B cell (primary cell): ENCODE results near the gene MYO10. TPM values are rescaled to one million over a fixed set of nuclear protein-coding genes. Genes with fewer than 3 reads are reported as not detected.

Experiments used
- ATAC-seq: fragments of 200-7000 bp; cut with Tn5 transposase; one replicate; pipeline ENCODE4 v1.10.0; 2021; ENCODE audit warnings: low read depth, mild to moderate bottlenecking, moderate number of reproducible peaks, moderate library complexity
- CTCF ChIA-PET: fragments of 350-600 bp; sonication (Branson Sonifier 250); formaldehyde crosslinking; loops from one replicate; lab custom pipeline; 2021; ENCODE audit warnings: antibody characterized with exemption, inconsistent platforms; lab: Charles Lee
- POLR2A ChIA-PET: fragments of 350-600 bp; sonication (Branson Sonifier 250); formaldehyde crosslinking; loops from one replicate; lab custom pipeline; 2021; ENCODE audit warnings: antibody characterized with exemption; lab: Charles Lee
- DNase-seq: peaks from one replicate; pipeline ENCODE4 v3.0.0; 2013
- H2AFZ ChIP-seq: 2 replicates; pipeline ENCODE4 v1.6.1; 2012; ENCODE audit warnings: mild to moderate bottlenecking, low read depth, low read length; ENCODE audit not compliant: insufficient read depth, poor library complexity, severe bottlenecking
- H3K27ac ChIP-seq, 2 donors: 1 replicate in 1 of 2; 2 replicates in 1 of 2; pipeline ENCODE4 v1.5.1; 2012 to 2013; ENCODE audit warnings: low read length in 2 of 2, mild to moderate bottlenecking in 2 of 2, moderate library complexity in 1 of 2
- H3K27me3 ChIP-seq, 4 experiments: fragments of 200-600 bp in 1 of 4; sonication (generic) in 1 of 4; replicated peaks in 1 of 4; 1 replicate in 2 of 4; 2 replicates in 2 of 4; pipeline versions ENCODE4 v1.6.1 to v1.7.0; 2013 to 2016; ENCODE audit warnings: low read length in 3 of 4, mild to moderate bottlenecking in 2 of 4, mixed read lengths in 1 of 4, moderate library complexity in 1 of 4; ENCODE audit not compliant: insufficient read depth in 4 of 4, control insufficient read depth in 3 of 4; ENCODE audit errors: control extremely low read depth in 1 of 4
- H3K36me3 ChIP-seq, 2 experiments: replicated peaks in 1 of 2; 1 replicate in 1 of 2; 2 replicates in 1 of 2; pipeline versions ENCODE4 v1.6.1 to v1.7.1; 2013; ENCODE audit warnings: low read length in 1 of 2; ENCODE audit not compliant: insufficient read depth in 2 of 2, control insufficient read depth in 1 of 2; ENCODE audit errors: control extremely low read depth in 1 of 2, extremely low read depth in 1 of 2
- H3K4me1 ChIP-seq, 2 donors: fragments of 200-600 bp in 1 of 2; sonication (generic) in 1 of 2; 1 replicate in 1 of 2; 2 replicates in 1 of 2; pipeline versions ENCODE4 v1.5.1 to v1.6.1; 2013 to 2017; ENCODE audit warnings: low read length in 2 of 2; ENCODE audit not compliant: control insufficient read depth in 2 of 2, insufficient read depth in 2 of 2
- H3K4me2 ChIP-seq: replicated peaks from 2 replicates; pipeline ENCODE3; 2012; ENCODE audit warnings: mild to moderate bottlenecking, low read depth, low read length; ENCODE audit not compliant: poor library complexity, severe bottlenecking
- H3K4me3 ChIP-seq, 5 experiments: fragments of 200-600 bp in 1 of 5; sonication (generic) in 1 of 5; 1 replicate in 3 of 5; 2 replicates in 2 of 5; pipeline versions ENCODE4 v1.5.1 to v1.7.0; 2011 to 2016; ENCODE audit warnings: low read length in 4 of 5, mild to moderate bottlenecking in 4 of 5, low read depth in 2 of 5, control low read depth in 1 of 5, moderate library complexity in 1 of 5; ENCODE audit not compliant: insufficient read depth in 1 of 5; ENCODE audit errors: control extremely low read depth in 1 of 5, extremely low read depth in 1 of 5
- H3K79me2 ChIP-seq: fragments of 200-600 bp; sonication (generic); one replicate; pipeline ENCODE4 v1.6.0; 2016; ENCODE audit warnings: low read length; ENCODE audit not compliant: control insufficient read depth, insufficient read depth
- H3K9ac ChIP-seq: fragments of 200-600 bp; sonication (generic); 2 replicates; pipeline ENCODE4 v1.6.1; 2017; ENCODE audit warnings: mild to moderate bottlenecking, low read length, moderate library complexity
- H3K9me3 ChIP-seq, 3 donors: one replicate each; pipeline versions ENCODE4 v1.6.1 to v1.7.1; 2013; ENCODE audit warnings: low read length in 2 of 3; ENCODE audit not compliant: control insufficient read depth in 2 of 3, insufficient read depth in 1 of 3; ENCODE audit errors: control extremely low read depth in 1 of 3
- H4K20me1 ChIP-seq: 2 replicates; pipeline ENCODE4 v1.6.0; 2012; ENCODE audit warnings: mild to moderate bottlenecking, low read length; ENCODE audit not compliant: insufficient read depth, control insufficient read depth, poor library complexity, severe bottlenecking
- H3K27ac Mint-ChIP-seq: one replicate; pipeline ENCODE4 v1.8.0; 2021; ENCODE audit warnings: mixed read lengths
- H3K27me3 Mint-ChIP-seq: one replicate; pipeline ENCODE4 v1.8.0; 2021; ENCODE audit warnings: mixed read lengths
- H3K4me1 Mint-ChIP-seq: one replicate; pipeline ENCODE4 v1.8.0; 2021; ENCODE audit warnings: mixed read lengths
- H3K4me3 Mint-ChIP-seq: one replicate; pipeline ENCODE4 v1.8.0; 2021; ENCODE audit warnings: mixed read lengths
- H3K9me3 Mint-ChIP-seq: one replicate; pipeline ENCODE4 v1.8.0; 2022; ENCODE audit warnings: mixed read lengths; ENCODE audit not compliant: insufficient read depth
- CTCF ChIP-seq: fragments of 200-600 bp; IDR thresholded peaks from one replicate; pipeline ENCODE4 v1.8.0; 2022; ENCODE audit warnings: antibody characterized with exemption, mild to moderate bottlenecking
- EZH2 ChIP-seq: IDR thresholded peaks from 2 replicates; pipeline ENCODE4 v1.6.1; 2012; ENCODE audit warnings: borderline replicate concordance, low read depth, mild to moderate bottlenecking, moderate library complexity, low read length; ENCODE audit not compliant: insufficient read depth, poor library complexity, severe bottlenecking
- WGBS: methylation state at CpG from one replicate; pipeline ENCODE4 v1.1.5; 2013; ENCODE audit warnings: missing lambda C conversion rate; ENCODE audit not compliant: insufficient coverage; 5-methylcytosine and 5-hydroxymethylcytosine counted together
- intact Hi-C: fragments of 100-400 bp; cut with micrococcal nuclease; formaldehyde crosslinking; loops from one replicate; pipeline ENCODE4 v1.10.0; 2022
- polyA plus RNA-seq: library from polyadenylated mRNA; depleted of rRNA; stranded (reverse); fragments of >200 nt; gene quantifications from 2 replicates; pipeline ENCODE4 v1.2.3, GENCODE V29; 2012
- total RNA-seq, 2 donors: library from RNA; stranded (reverse); fragments of 120-200 nt in 1 of 2; gene quantifications; 1 replicate in 1 of 2; 2 replicates in 1 of 2; pipeline versions ENCODE4 v1.2.3 to v1.2.4, GENCODE V29; 2013 to 2022

Gene MYO10
- total and polyA plus RNA-seq, 2 donors (not counting 1 experiment from before 2014, with no cell fraction given): 0.10 TPM; not detected in 1

- CTCF ChIA-PET: no interaction called here
- no peak for TF ChIP-seq CTCF
- TF ChIP-seq EZH2: no peak
- no peak overlapping the region for H3K4me3 Mint-ChIP-seq
- Histone ChIP-seq H3K79me2 (no peaks in the 10 kb centered on the region), H2AFZ (no peak overlapping the region), H3K9ac (no peak overlapping the region), H3K27ac (no peak overlapping the region), H3K36me3 (no peaks in the 10 kb centered on the region), H3K4me1 (no peaks in the 10 kb centered on the region), H3K27me3 (no peaks in the 10 kb centered on the region), H3K4me3 (no peak overlapping the region), H3K4me2 (no peak overlapping the region), H4K20me1 (no peaks in the 10 kb centered on the region), H3K9me3 (peaks cover 0 to 4% (median 0%) of the 10 kb centered on the region in 3 donors)
- intact Hi-C loops: no loop called here
- H3K9me3 Mint-ChIP-seq: no peaks in the 10 kb centered on the region
- 79% methylated on average over 3 of the region's 4 CpGs for WGBS
- ATAC-seq: no peak
- H3K4me1 Mint-ChIP-seq: no peaks in the 10 kb centered on the region
- DNase-seq: no peak
- H3K27me3 Mint-ChIP-seq: no peaks in the 10 kb centered on the region
- H3K27ac Mint-ChIP-seq: no peak overlapping the region
- POLR2A ChIA-PET: no interaction called here
These were observed 231.1 kb downstream of the MYO10 start for GRCh38 chr5:16704945-16705344.

GRCh38 chr5:16702964-16703363 is 233.1 kb downstream of the MYO10 start:
- no peak overlapping the region for H3K9ac ChIP-seq
- DNase-seq: no peak
- H3K9me3 Mint-ChIP-seq: no peaks in the 10 kb centered on the region
- H3K27ac ChIP-seq: no peak overlapping the region
- H3K36me3 ChIP-seq: no peaks in the 10 kb centered on the region
- H3K9me3 ChIP-seq: peaks cover 0 to 4% (median 0%) of the 10 kb centered on the region in 3 donors
- H3K4me1 ChIP-seq: no peaks in the 10 kb centered on the region
- H3K79me2 ChIP-seq: no peaks in the 10 kb centered on the region
- intact Hi-C loops: no loop called here
- H2AFZ ChIP-seq: no peak overlapping the region
- H3K4me3 ChIP-seq: no peak overlapping the region
- no peaks in the 10 kb centered on the region for H4K20me1 ChIP-seq
- no peaks in the 10 kb centered on the region for H3K4me1 Mint-ChIP-seq
- WGBS: no CpG with 5 or more reads among the region's 2 CpGs
- no peaks in the 10 kb centered on the region for H3K27me3 ChIP-seq
- H3K4me2 ChIP-seq: no peak overlapping the region
- no peak overlapping the region for H3K4me3 Mint-ChIP-seq
- ChIA-PET CTCF (no interaction called here), POLR2A (no interaction called here)
- H3K27me3 Mint-ChIP-seq: no peaks in the 10 kb centered on the region
- H3K27ac Mint-ChIP-seq: no peak overlapping the region
- ATAC-seq: no peak
- TF ChIP-seq EZH2: no peak
- TF ChIP-seq CTCF: no peak
